ENCODE results near the gene PRKAR1A.

DNA sequence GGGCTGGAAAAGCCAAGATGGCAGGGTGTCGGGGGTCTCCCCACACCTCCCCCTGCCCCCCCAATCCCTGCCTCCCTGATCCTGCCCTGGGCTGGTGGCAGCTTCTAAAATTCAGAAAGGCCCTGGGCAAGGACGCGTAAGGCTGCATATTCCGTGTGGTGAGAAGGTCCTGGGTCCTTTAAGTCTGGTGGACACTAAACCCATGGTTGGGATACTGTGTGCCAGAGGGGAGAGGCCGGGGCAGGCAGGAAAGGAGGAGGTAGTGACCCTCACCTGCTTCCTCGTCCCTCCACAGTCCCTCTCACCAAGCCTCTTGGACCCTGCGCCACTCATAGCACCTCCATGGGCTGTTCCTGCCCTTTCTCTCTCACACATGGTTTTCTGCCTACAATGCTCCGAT is 28.8 kb downstream of the PRKAR1A start:
- TF ChIP-seq MYC (IDR thresholded peaks at IDR 0.05; ENCODE audit: low read depth, low read length) (no peak), POLR2A (IDR thresholded peaks at IDR 0.05; ENCODE audit: extremely low read depth, insufficient read length) (no peak)
- TF ChIP-seq, protein P1, sequence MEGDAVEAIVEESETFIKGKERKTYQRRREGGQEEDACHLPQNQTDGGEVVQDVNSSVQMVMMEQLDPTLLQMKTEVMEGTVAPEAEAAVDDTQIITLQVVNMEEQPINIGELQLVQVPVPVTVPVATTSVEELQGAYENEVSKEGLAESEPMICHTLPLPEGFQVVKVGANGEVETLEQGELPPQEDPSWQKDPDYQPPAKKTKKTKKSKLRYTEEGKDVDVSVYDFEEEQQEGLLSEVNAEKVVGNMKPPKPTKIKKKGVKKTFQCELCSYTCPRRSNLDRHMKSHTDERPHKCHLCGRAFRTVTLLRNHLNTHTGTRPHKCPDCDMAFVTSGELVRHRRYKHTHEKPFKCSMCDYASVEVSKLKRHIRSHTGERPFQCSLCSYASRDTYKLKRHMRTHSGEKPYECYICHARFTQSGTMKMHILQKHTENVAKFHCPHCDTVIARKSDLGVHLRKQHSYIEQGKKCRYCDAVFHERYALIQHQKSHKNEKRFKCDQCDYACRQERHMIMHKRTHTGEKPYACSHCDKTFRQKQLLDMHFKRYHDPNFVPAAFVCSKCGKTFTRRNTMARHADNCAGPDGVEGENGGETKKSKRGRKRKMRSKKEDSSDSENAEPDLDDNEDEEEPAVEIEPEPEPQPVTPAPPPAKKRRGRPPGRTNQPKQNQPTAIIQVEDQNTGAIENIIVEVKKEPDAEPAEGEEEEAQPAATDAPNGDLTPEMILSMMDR (IDR thresholded peaks at IDR 0.05; ENCODE audit: low read depth, low read length), result no peak
